MCF 10A (cell line): ENCODE results near the gene ZMYM1. TPM values are rescaled to one million over a fixed set of nuclear protein-coding genes. Genes with fewer than 3 reads are reported as not detected.
"Not testable (repeated sequence)": the region's sequence is repeated elsewhere in the genome, so short reads cannot be mapped to it uniquely, and the experiment has no call there.

ENCODE experiments used
- BruUV-seq: library from RNA; stranded (reverse); fragments of 400-500 nt; replicated peaks from 2 replicates; lab custom pipeline; 2021; lab: Mats Ljungman, UMichigan
- CTCF ChIA-PET: fragments of 300-600 bp; sonication (Branson Sonifier 250); formaldehyde crosslinking; extraction: SDS; loops from one replicate; lab custom pipeline; 2021; ENCODE audit warnings: antibody characterized with exemption, inconsistent platforms; lab: Yijun Ruan, JAX
- POLR2A ChIA-PET: fragments of 300-600, 350-650 bp; sonication (Branson Sonifier 250); formaldehyde crosslinking; extraction: SDS; loops from one replicate; lab custom pipeline; 2020; ENCODE audit warnings: antibody characterized with exemption, inconsistent platforms; lab: Yijun Ruan, JAX
- DNase-seq: peaks from one replicate; pipeline ENCODE4 v3.0.0-alpha.2; 2018; ENCODE audit not compliant: unreplicated experiment
- H3K27ac Mint-ChIP-seq: one replicate; pipeline ENCODE4 v1.8.0; 2022; ENCODE audit warnings: mild to moderate bottlenecking, low read depth, mixed read lengths; ENCODE audit not compliant: unreplicated experiment
- H3K27me3 Mint-ChIP-seq: one replicate; pipeline ENCODE4 v1.8.0; 2022; ENCODE audit warnings: mixed read lengths; ENCODE audit not compliant: insufficient read depth, unreplicated experiment
- H3K36me3 Mint-ChIP-seq: one replicate; pipeline ENCODE4 v1.8.0; 2022; ENCODE audit warnings: mild to moderate bottlenecking, moderate library complexity, mixed read lengths; ENCODE audit not compliant: insufficient read depth, unreplicated experiment
- H3K4me1 Mint-ChIP-seq: one replicate; pipeline ENCODE4 v1.8.0; 2022; ENCODE audit warnings: mixed read lengths; ENCODE audit not compliant: insufficient read depth, unreplicated experiment
- H3K4me3 Mint-ChIP-seq: one replicate; pipeline ENCODE4 v1.8.0; 2022; ENCODE audit warnings: mild to moderate bottlenecking, moderate library complexity, mixed read lengths; ENCODE audit not compliant: unreplicated experiment
- H3K9me3 Mint-ChIP-seq: one replicate; pipeline ENCODE4 v1.8.0; 2022; ENCODE audit warnings: mixed read lengths; ENCODE audit not compliant: unreplicated experiment
- CTCF ChIP-seq: fragments of 200-600 bp; IDR thresholded peaks from one replicate; pipeline ENCODE4 v1.8.0; 2022; ENCODE audit warnings: antibody characterized with exemption, mild to moderate bottlenecking; ENCODE audit not compliant: unreplicated experiment
- intact Hi-C: fragments of 100-400 bp; cut with micrococcal nuclease; formaldehyde crosslinking; loops from 2 replicates; pipeline ENCODE4 v1.14.1; 2022
- total RNA-seq: library from RNA; stranded (reverse); gene quantifications from 2 replicates; pipeline ENCODE4 v1.2.3, GENCODE V29; 2022

ZMYM1 gene
- total RNA-seq, 1 experiment from 2014 or later = 21.2 TPM

- Mint-ChIP-seq H3K4me3 (no peak overlapping the region), H3K9me3 (no peaks in the 10 kb centered on the region), H3K27me3 (no peaks in the 10 kb centered on the region), H3K27ac (no peak overlapping the region), H3K36me3 (no peaks in the 10 kb centered on the region), H3K4me1 (peaks cover 7% of the 10 kb centered on the region)
- no peak for DNase-seq
- BruUV-seq = no TSS peak
- ChIA-PET CTCF (interaction anchor here (0.6 kb wide), 1 partner anchor 76 kb away, joined by 4 read pairs; no protein-coding TSS in a partner anchor), POLR2A (interaction anchor here (1.0 kb wide), 1 partner anchor 16 kb away, joined by 3 read pairs; no protein-coding TSS in a partner anchor)
- no peak for TF ChIP-seq CTCF
- intact Hi-C loops = no loop called here
Observed at GRCh38 chr1:35046730-35047129, 32.5 kb upstream of the ZMYM1 start.

GRCh38 chr1:35047188-35047858, 31.9 kb upstream of the ZMYM1 start:
- DNase-seq = peak; percentile 76
- peaks cover 7% of the 10 kb centered on the region for H3K4me1 Mint-ChIP-seq
- no peak overlapping the region for H3K4me3 Mint-ChIP-seq
- H3K36me3 Mint-ChIP-seq = no peaks in the 10 kb centered on the region
- H3K27me3 Mint-ChIP-seq = no peaks in the 10 kb centered on the region
- no peak overlapping the region for H3K27ac Mint-ChIP-seq
- ChIA-PET POLR2A (no interaction called here), CTCF (no interaction called here)
- intact Hi-C loops = no loop called here
- no peaks in the 10 kb centered on the region for H3K9me3 Mint-ChIP-seq
- BruUV-seq = no TSS peak
- TF ChIP-seq CTCF = no peak

- Mint-ChIP-seq H3K27me3 (no peaks in the 10 kb centered on the region), H3K27ac (no peak overlapping the region), H3K9me3 (no peaks in the 10 kb centered on the region), H3K4me3 (no peak overlapping the region), H3K36me3 (no peaks in the 10 kb centered on the region), H3K4me1 (peaks cover 7% of the 10 kb centered on the region)
- intact Hi-C loops = no loop called here
- BruUV-seq = no TSS peak
- no peak for DNase-seq
- TF ChIP-seq CTCF = no peak
- CTCF ChIA-PET = no interaction called here
- POLR2A ChIA-PET = no interaction called here
Observed at GRCh38 chr1:35049116-35049515, 30.1 kb upstream of the ZMYM1 start.

- ChIA-PET POLR2A (no interaction called here), CTCF (interaction anchor here (0.6 kb wide), 1 partner anchor 148 kb away, joined by 3 read pairs; no protein-coding TSS in a partner anchor)
- H3K4me3 Mint-ChIP-seq = no peak overlapping the region
- DNase-seq = no peak
- H3K9me3 Mint-ChIP-seq = no peaks in the 10 kb centered on the region
- no peak overlapping the region for H3K27ac Mint-ChIP-seq
- BruUV-seq = no TSS peak
- no peak for TF ChIP-seq CTCF
- no peaks in the 10 kb centered on the region for H3K36me3 Mint-ChIP-seq
- peaks cover 4% of the 10 kb centered on the region for H3K4me1 Mint-ChIP-seq
- intact Hi-C loops = no loop called here
- H3K27me3 Mint-ChIP-seq = peaks cover 17% of the 10 kb centered on the region
Observed at GRCh38 chr1:35053433-35053832, 25.8 kb upstream of the ZMYM1 start.

- H3K27ac Mint-ChIP-seq, DNase-seq, H3K9me3 Mint-ChIP-seq, H3K4me1 Mint-ChIP-seq, POLR2A ChIA-PET, H3K36me3 Mint-ChIP-seq, H3K4me3 Mint-ChIP-seq, intact Hi-C loops, BruUV-seq, CTCF ChIA-PET: not testable (repeated sequence)
- peaks cover 23% of the 10 kb centered on the region for H3K27me3 Mint-ChIP-seq
Observed at GRCh38 chr1:35054282-35054681, 24.9 kb upstream of the ZMYM1 start.

- H3K9me3 Mint-ChIP-seq, intact Hi-C loops, H3K4me3 Mint-ChIP-seq, H3K4me1 Mint-ChIP-seq, H3K27ac Mint-ChIP-seq, DNase-seq, POLR2A ChIA-PET, BruUV-seq, H3K36me3 Mint-ChIP-seq: not testable (repeated sequence)
- CTCF ChIA-PET = interaction anchor here (0.6 kb wide), 1 partner anchor 55 kb away, joined by 3 read pairs; no protein-coding TSS in a partner anchor
- peaks cover 23% of the 10 kb centered on the region for H3K27me3 Mint-ChIP-seq
Observed at GRCh38 chr1:35058321-35058720, 20.9 kb upstream of the ZMYM1 start.
